Measurements from ENCODE around the gene ALOX15B.

Gene ALOX15B

GRCh38 chr17:8046306-8046928 is 7.6 kb downstream of the ALOX15B start:
- ChIA-PET CTCF (no interaction called here), POLR2A (no interaction called here)
- DNase-seq (ENCODE audit: extremely low spot score) = no peak
- TF ChIP-seq ARNT (IDR thresholded peaks at IDR 0.05) (no peak), PKNOX1 (IDR thresholded peaks at IDR 0.05) (no peak), SP1 (IDR thresholded peaks at IDR 0.05) (no peak), ZNF384 (IDR thresholded peaks at IDR 0.05) (no peak), SUZ12 (IDR thresholded peaks at IDR 0.05) (no peak), CTBP1 (IDR thresholded peaks at IDR 0.05; ENCODE audit: borderline replicate concordance) (no peak), LEF1 (IDR thresholded peaks at IDR 0.05; ENCODE audit: borderline replicate concordance) (no peak), FOXM1 (IDR thresholded peaks at IDR 0.05; ENCODE audit: borderline replicate concordance) (no peak), FOXA1 (IDR thresholded peaks at IDR 0.05) (no peak), ELF4 (IDR thresholded peaks at IDR 0.05) (no peak), HDGF (IDR thresholded peaks at IDR 0.05; ENCODE audit: borderline replicate concordance) (no peak), TARDBP (IDR thresholded peaks at IDR 0.05) (no peak), NFRKB (IDR thresholded peaks at IDR 0.05) (no peak), FOXK2 (IDR thresholded peaks at IDR 0.05) (no peak)

GRCh38 chr17:8046929-8047768 is 8.3 kb downstream of the ALOX15B start:
- TF ChIP-seq BHLHE40 (IDR thresholded peaks at IDR 0.05; ENCODE audit: borderline replicate concordance) (no peak), NFRKB (IDR thresholded peaks at IDR 0.05) (no peak), TARDBP (IDR thresholded peaks at IDR 0.05) (no peak), FOXA1 (IDR thresholded peaks at IDR 0.05) (no peak), FOXK2 (IDR thresholded peaks at IDR 0.05) (no peak), SP1 (IDR thresholded peaks at IDR 0.05) (no peak), CTBP1 (IDR thresholded peaks at IDR 0.05; ENCODE audit: borderline replicate concordance) (no peak), HDGF (IDR thresholded peaks at IDR 0.05; ENCODE audit: borderline replicate concordance) (no peak), ZNF384 (IDR thresholded peaks at IDR 0.05) (no peak), FOXM1 (IDR thresholded peaks at IDR 0.05; ENCODE audit: borderline replicate concordance) (no peak), PKNOX1 (IDR thresholded peaks at IDR 0.05) (no peak), ARNT (IDR thresholded peaks at IDR 0.05) (no peak), L3MBTL2 (conservative IDR thresholded peaks at IDR 0.05) (no peak), SUZ12 (IDR thresholded peaks at IDR 0.05) (no peak), LEF1 (IDR thresholded peaks at IDR 0.05; ENCODE audit: borderline replicate concordance) (no peak), ELF4 (IDR thresholded peaks at IDR 0.05) (no peak)
- CTCF ChIA-PET = no interaction called here
- POLR2A ChIA-PET = no interaction called here
- DNase-seq (ENCODE audit: extremely low spot score) = no peak

GRCh38 chr17:8047769-8048110 is 8.9 kb downstream of the ALOX15B start:
- CTCF ChIA-PET = no interaction called here
- DNase-seq (ENCODE audit: extremely low spot score) = no peak
- TF ChIP-seq CTBP1 (IDR thresholded peaks at IDR 0.05; ENCODE audit: borderline replicate concordance) (no peak), HDGF (IDR thresholded peaks at IDR 0.05; ENCODE audit: borderline replicate concordance) (no peak), FOXA1 (IDR thresholded peaks at IDR 0.05) (no peak), PKNOX1 (IDR thresholded peaks at IDR 0.05) (no peak), FOXK2 (IDR thresholded peaks at IDR 0.05) (no peak), ZNF384 (IDR thresholded peaks at IDR 0.05) (no peak), SUZ12 (IDR thresholded peaks at IDR 0.05) (no peak), LEF1 (IDR thresholded peaks at IDR 0.05; ENCODE audit: borderline replicate concordance) (no peak), SP1 (IDR thresholded peaks at IDR 0.05) (no peak), FOXM1 (IDR thresholded peaks at IDR 0.05; ENCODE audit: borderline replicate concordance) (no peak), TARDBP (IDR thresholded peaks at IDR 0.05) (no peak), BHLHE40 (IDR thresholded peaks at IDR 0.05; ENCODE audit: borderline replicate concordance) (no peak), NFRKB (IDR thresholded peaks at IDR 0.05) (no peak), ARNT (IDR thresholded peaks at IDR 0.05) (no peak), L3MBTL2 (conservative IDR thresholded peaks at IDR 0.05) (no peak), ELF4 (IDR thresholded peaks at IDR 0.05) (no peak)
- POLR2A ChIA-PET = no interaction called here

GRCh38 chr17:8048236-8048635 is 9.4 kb downstream of the ALOX15B start:
- no peak for DNase-seq (ENCODE audit: extremely low spot score)
- no peak for TF ChIP-seq ZNF384 (IDR thresholded peaks at IDR 0.05)
- CTCF ChIA-PET = no interaction called here
- POLR2A ChIA-PET = no interaction called here

GRCh38 chr17:8048736-8049135 is 9.9 kb downstream of the ALOX15B start:
- POLR2A ChIA-PET = no interaction called here
- no peak for TF ChIP-seq SP1 (IDR thresholded peaks at IDR 0.05)
- TF ChIP-seq HDGF (IDR thresholded peaks at IDR 0.05; ENCODE audit: borderline replicate concordance) = no peak
- TF ChIP-seq BHLHE40 (IDR thresholded peaks at IDR 0.05; ENCODE audit: borderline replicate concordance) = no peak
- TF ChIP-seq L3MBTL2 (conservative IDR thresholded peaks at IDR 0.05) = no peak
- no peak for TF ChIP-seq FOXK2 (IDR thresholded peaks at IDR 0.05)
- TF ChIP-seq TARDBP (IDR thresholded peaks at IDR 0.05) = no peak
- TF ChIP-seq ELF4 (IDR thresholded peaks at IDR 0.05) = no peak
- no peak for TF ChIP-seq CTBP1 (IDR thresholded peaks at IDR 0.05; ENCODE audit: borderline replicate concordance)
- DNase-seq (ENCODE audit: extremely low spot score) = no peak
- CTCF ChIA-PET = no interaction called here

GRCh38 chr17:8051831-8052230 is 13.0 kb downstream of the ALOX15B start:
- no peak for DNase-seq (ENCODE audit: extremely low spot score)
- ChIA-PET POLR2A (no interaction called here), CTCF (interaction anchor here (0.5 kb wide), 1 partner anchor 43 kb away, joined by 3 read pairs; no protein-coding TSS in a partner anchor)
- TF ChIP-seq HDGF (IDR thresholded peaks at IDR 0.05; ENCODE audit: borderline replicate concordance) = no peak
- no peak for TF ChIP-seq FOXK2 (IDR thresholded peaks at IDR 0.05)
- TF ChIP-seq L3MBTL2 (conservative IDR thresholded peaks at IDR 0.05) = no peak
- no peak for TF ChIP-seq NFRKB (IDR thresholded peaks at IDR 0.05)
- no peak for TF ChIP-seq ZNF384 (IDR thresholded peaks at IDR 0.05)
- TF ChIP-seq FOXM1 (IDR thresholded peaks at IDR 0.05; ENCODE audit: borderline replicate concordance) = no peak
- no peak for TF ChIP-seq PKNOX1 (IDR thresholded peaks at IDR 0.05)
- no peak for TF ChIP-seq TARDBP (IDR thresholded peaks at IDR 0.05)
- TF ChIP-seq ARNT (IDR thresholded peaks at IDR 0.05) = no peak
- no peak for TF ChIP-seq SP1 (IDR thresholded peaks at IDR 0.05)
- no peak for TF ChIP-seq FOXA1 (IDR thresholded peaks at IDR 0.05)
- TF ChIP-seq LEF1 (IDR thresholded peaks at IDR 0.05; ENCODE audit: borderline replicate concordance) = no peak
- TF ChIP-seq ELF4 (IDR thresholded peaks at IDR 0.05) = no peak
- TF ChIP-seq SUZ12 (IDR thresholded peaks at IDR 0.05) = no peak
- no peak for TF ChIP-seq CTBP1 (IDR thresholded peaks at IDR 0.05; ENCODE audit: borderline replicate concordance)
- TF ChIP-seq BHLHE40 (IDR thresholded peaks at IDR 0.05; ENCODE audit: borderline replicate concordance) = no peak
